Measurements from ENCODE around the gene NTRK2. TPM values are rescaled to one million over a fixed set of nuclear protein-coding genes. Genes with fewer than 3 reads are reported as not detected.

NTRK2 gene
- polyA plus RNA-seq, 6 donors from 2014 or later = not detected

GRCh38 chr9:84827216-84827765 lies 157.8 kb downstream of the NTRK2 start:
- no peaks in the 10 kb centered on the region for H3K4me1 Mint-ChIP-seq
- no peaks in the 10 kb centered on the region for H3K9me3 Mint-ChIP-seq
- ATAC-seq (ENCODE audit: low read depth in 2 of 2) (no peak), DNase-seq (no peak)
- no peak overlapping the region for H3K27ac Mint-ChIP-seq
- no peak overlapping the region for H3K4me3 Mint-ChIP-seq
- peaks cover 4 to 5% (median 5%) of the 10 kb centered on the region in 3 donors for H3K27me3 Mint-ChIP-seq
- no peaks in the 10 kb centered on the region for H3K36me3 Mint-ChIP-seq

GRCh38 chr9:84828046-84828445 lies 158.5 kb downstream of the NTRK2 start:
- no peak overlapping the region for H3K27ac Mint-ChIP-seq

GRCh38 chr9:84829471-84829870 lies 159.9 kb downstream of the NTRK2 start:
- Mint-ChIP-seq H3K9me3 (no peaks in the 10 kb centered on the region), H3K27ac (no peak overlapping the region), H3K4me3 (no peak overlapping the region), H3K27me3 (peaks cover 5 to 12% (median 8%) of the 10 kb centered on the region in 3 donors), H3K4me1 (no peaks in the 10 kb centered on the region), H3K36me3 (no peaks in the 10 kb centered on the region)
- ATAC-seq (ENCODE audit: low read depth in 2 of 2) (no peak), DNase-seq (no peak)

More at GRCh38 chr9:84828046-84828445, 158.5 kb downstream of the NTRK2 start:
- H3K36me3 Mint-ChIP-seq = no peaks in the 10 kb centered on the region
- peaks cover 5 to 8% (median 5%) of the 10 kb centered on the region in 3 donors for H3K27me3 Mint-ChIP-seq
- DNase-seq (no peak), ATAC-seq (ENCODE audit: low read depth in 2 of 2) (no peak)
- no peaks in the 10 kb centered on the region for H3K4me1 Mint-ChIP-seq
- H3K9me3 Mint-ChIP-seq = no peaks in the 10 kb centered on the region
- no peak overlapping the region for H3K4me3 Mint-ChIP-seq

GRCh38 chr9:84829997-84830696 lies 160.6 kb downstream of the NTRK2 start:
- Mint-ChIP-seq H3K36me3 (no peaks in the 10 kb centered on the region), H3K4me3 (no peak overlapping the region), H3K4me1 (no peaks in the 10 kb centered on the region), H3K27ac (no peak overlapping the region), H3K27me3 (peaks cover 5 to 12% (median 8%) of the 10 kb centered on the region in 3 donors), H3K9me3 (no peaks in the 10 kb centered on the region)
- no peak for ATAC-seq (ENCODE audit: low read depth in 2 of 2)
- no peak for DNase-seq

- Mint-ChIP-seq H3K27ac (no peak overlapping the region), H3K27me3 (peaks cover 5 to 12% (median 8%) of the 10 kb centered on the region in 3 donors), H3K9me3 (no peaks in the 10 kb centered on the region), H3K4me3 (no peak overlapping the region), H3K36me3 (no peaks in the 10 kb centered on the region), H3K4me1 (no peaks in the 10 kb centered on the region)
- no peak for DNase-seq
- no peak for ATAC-seq (ENCODE audit: low read depth in 2 of 2)
Observed at GRCh38 chr9:84831377-84831776, 161.8 kb downstream of the NTRK2 start.

GRCh38 chr9:84832453-84832852 lies 162.9 kb downstream of the NTRK2 start:
- Mint-ChIP-seq H3K27ac (no peak overlapping the region), H3K36me3 (no peaks in the 10 kb centered on the region), H3K4me3 (no peak overlapping the region), H3K9me3 (no peaks in the 10 kb centered on the region), H3K27me3 (peaks cover 5 to 12% (median 8%) of the 10 kb centered on the region in 3 donors), H3K4me1 (no peaks in the 10 kb centered on the region)
- ATAC-seq (ENCODE audit: low read depth in 2 of 2) (no peak), DNase-seq (no peak)

GRCh38 chr9:84834426-84834825 lies 164.9 kb downstream of the NTRK2 start:
- no peak overlapping the region for H3K4me3 Mint-ChIP-seq
- no peaks in the 10 kb centered on the region for H3K36me3 Mint-ChIP-seq
- H3K4me1 Mint-ChIP-seq = no peaks in the 10 kb centered on the region
- H3K27ac Mint-ChIP-seq = no peak overlapping the region
- no peak for ATAC-seq (ENCODE audit: low read depth in 2 of 2)
- no peaks in the 10 kb centered on the region for H3K9me3 Mint-ChIP-seq
- H3K27me3 Mint-ChIP-seq = peaks cover 5 to 17% (median 8%) of the 10 kb centered on the region in 3 donors
- no peak for DNase-seq

GRCh38 chr9:84835745-84836144 lies 166.2 kb downstream of the NTRK2 start:
- Mint-ChIP-seq H3K9me3 (peaks cover 0 to 3% (median 0%) of the 10 kb centered on the region in 7 donors), H3K27me3 (peaks cover 5 to 18% (median 16%) of the 10 kb centered on the region in 3 donors), H3K36me3 (no peaks in the 10 kb centered on the region), H3K4me3 (no peak overlapping the region), H3K27ac (no peak overlapping the region), H3K4me1 (no peaks in the 10 kb centered on the region)
- no peak for DNase-seq
- no peak for ATAC-seq (ENCODE audit: low read depth in 2 of 2)

GRCh38 chr9:84838879-84839278 lies 169.3 kb downstream of the NTRK2 start:
- Mint-ChIP-seq H3K9me3 (peaks cover 0 to 14% (median 0%) of the 10 kb centered on the region in 7 donors), H3K4me1 (peaks cover 3% of the 10 kb centered on the region in 3 donors), H3K4me3 (no peak overlapping the region), H3K27me3 (peaks cover 0 to 17% (median 13%) of the 10 kb centered on the region in 3 donors), H3K27ac (no peak overlapping the region), H3K36me3 (no peaks in the 10 kb centered on the region)
- ATAC-seq (ENCODE audit: low read depth in 2 of 2) (no peak), DNase-seq (no peak)

- H3K27ac Mint-ChIP-seq = no peak overlapping the region
- ATAC-seq (ENCODE audit: low read depth in 2 of 2) (no peak), DNase-seq (no peak)
- peaks cover 0 to 17% (median 13%) of the 10 kb centered on the region in 3 donors for H3K27me3 Mint-ChIP-seq
- peaks cover 4 to 6% (median 4%) of the 10 kb centered on the region in 3 donors for H3K4me1 Mint-ChIP-seq
- H3K4me3 Mint-ChIP-seq = no peak overlapping the region
- H3K36me3 Mint-ChIP-seq = no peaks in the 10 kb centered on the region
- H3K9me3 Mint-ChIP-seq = peaks cover 0 to 15% (median 0%) of the 10 kb centered on the region in 7 donors
Observed at GRCh38 chr9:84839541-84839940, 170.0 kb downstream of the NTRK2 start.

GRCh38 chr9:84841931-84842330 lies 172.4 kb downstream of the NTRK2 start:
- H3K4me1 Mint-ChIP-seq = peaks cover 4 to 6% (median 4%) of the 10 kb centered on the region in 3 donors
- ATAC-seq (ENCODE audit: low read depth in 2 of 2) (no peak), DNase-seq (no peak)
- no peaks in the 10 kb centered on the region for H3K36me3 Mint-ChIP-seq
- H3K9me3 Mint-ChIP-seq = peaks cover 0 to 15% (median 0%) of the 10 kb centered on the region in 7 donors
- no peak overlapping the region for H3K27ac Mint-ChIP-seq
- H3K27me3 Mint-ChIP-seq = peaks cover 0 to 17% (median 13%) of the 10 kb centered on the region in 3 donors
- H3K4me3 Mint-ChIP-seq = no peak overlapping the region

GRCh38 chr9:84843175-84843824 lies 173.8 kb downstream of the NTRK2 start:
- Mint-ChIP-seq H3K27me3 (peaks cover 0 to 17% (median 8%) of the 10 kb centered on the region in 3 donors), H3K9me3 (peaks cover 0 to 15% (median 0%) of the 10 kb centered on the region in 7 donors), H3K4me1 (peaks cover 4 to 6% (median 4%) of the 10 kb centered on the region in 3 donors), H3K36me3 (no peaks in the 10 kb centered on the region), H3K27ac (no peak overlapping the region), H3K4me3 (no peak overlapping the region)
- DNase-seq (no peak), ATAC-seq (ENCODE audit: low read depth in 2 of 2) (no peak)

GRCh38 chr9:84845956-84846900 lies 176.7 kb downstream of the NTRK2 start:
- no peak for DNase-seq

More at GRCh38 chr9:84845956-84846900, 176.7 kb downstream of the NTRK2 start:
- ATAC-seq (ENCODE audit: low read depth in 2 of 2) = no peak
- Mint-ChIP-seq H3K36me3 (no peaks in the 10 kb centered on the region), H3K4me3 (no peak overlapping the region), H3K9me3 (peaks cover 0 to 9% (median 0%) of the 10 kb centered on the region in 7 donors), H3K27ac (no peak overlapping the region), H3K4me1 (peaks cover 4 to 6% (median 4%) of the 10 kb centered on the region in 3 donors), H3K27me3 (peaks cover 0 to 4% (median 0%) of the 10 kb centered on the region in 3 donors)
